ENCODE measurements around the gene ARHGDIB. TPM values are rescaled to one million over a fixed set of nuclear protein-coding genes. Genes with fewer than 3 reads are reported as not detected.
A peak's percentile ranks its signal among the peaks of the same experiment; 100 is the strongest.

ARHGDIB gene
- total and polyA plus RNA-seq, 12 donors = 28.3 to 196 (median 137) TPM

GRCh38 chr12:14956024-14956891 lies 5.1 kb downstream of the ARHGDIB start:
- TF ChIP-seq CTCF (IDR thresholded peaks at IDR 0.05) = no peak
- no peak for TF ChIP-seq POLR2A (IDR thresholded peaks at IDR 0.05)
- H3K9me3 ChIP-seq (replicated peaks in 1 of 3) = no peaks in the 10 kb centered on the region
- no peaks in the 10 kb centered on the region for H3K27me3 ChIP-seq
- H3K36me3 ChIP-seq (replicated peaks in 1 of 2) = no peaks in the 10 kb centered on the region
- no peak overlapping the region for H3K4me3 ChIP-seq
- no peak overlapping the region for H3K27ac ChIP-seq
- 68 to 78% (median 76%) methylated on average over 9 of the region's 9 CpGs for WGBS, 4 donors
- H3K4me1 ChIP-seq (replicated peaks in 1 of 2) = peaks cover 0 to 36% of the 10 kb centered on the region in 2 donors
- DNase-seq = no peak
- intact Hi-C loops (cut with DNase I) = no loop called here

- no peak for DNase-seq
- TF ChIP-seq CTCF (IDR thresholded peaks at IDR 0.05) = no peak
- no peak for TF ChIP-seq POLR2A (IDR thresholded peaks at IDR 0.05)
- WGBS, 4 donors = 80 to 90% (median 81%) methylated on average over 4 of the region's 4 CpGs
- Histone ChIP-seq H3K4me3 (no peak overlapping the region), H3K27me3 (no peaks in the 10 kb centered on the region), H3K27ac (peak overlapping the region in 1 of 5 donors; percentile 2), H3K36me3 (replicated peaks in 1 of 2) (no peaks in the 10 kb centered on the region), H3K4me1 (replicated peaks in 1 of 2) (peaks cover 0 to 50% of the 10 kb centered on the region in 2 donors), H3K9me3 (replicated peaks in 1 of 3) (no peaks in the 10 kb centered on the region)
- intact Hi-C loops (cut with DNase I) = no loop called here
Measured at GRCh38 chr12:14954269-14954668, 7.1 kb downstream of the ARHGDIB start.

GRCh38 chr12:14953752-14954151 lies 7.6 kb downstream of the ARHGDIB start:
- H3K4me1 ChIP-seq (replicated peaks in 1 of 2) = peaks cover 0 to 55% of the 10 kb centered on the region in 2 donors
- intact Hi-C loops (cut with DNase I) = no loop called here
- TF ChIP-seq POLR2A (IDR thresholded peaks at IDR 0.05) (no peak), CTCF (IDR thresholded peaks at IDR 0.05) (no peak)
- H3K36me3 ChIP-seq (replicated peaks in 1 of 2) = no peaks in the 10 kb centered on the region
- H3K27me3 ChIP-seq = no peaks in the 10 kb centered on the region
- no peak for DNase-seq
- 75 to 95% (median 88%) methylated on average over 1 of the region's 1 CpG for WGBS, 4 donors
- H3K27ac ChIP-seq = peak overlapping the region in 1 of 5 donors; percentile 2
- H3K4me3 ChIP-seq = no peak overlapping the region
- H3K9me3 ChIP-seq (replicated peaks in 1 of 3) = no peaks in the 10 kb centered on the region

GRCh38 chr12:14952299-14952921 lies 9.0 kb downstream of the ARHGDIB start:
- whole genome bisulfite sequencing, 4 donors = 51 to 62% (median 58%) methylated on average over 7 of the region's 7 CpGs
- peak overlapping the region in 2 of 5 donors; percentile 51 to 56 for H3K27ac ChIP-seq
- TF ChIP-seq POLR2A (IDR thresholded peaks at IDR 0.05) (no peak), CTCF (IDR thresholded peaks at IDR 0.05) (no peak)
- intact Hi-C loops (cut with DNase I) = no loop called here
- peaks cover 0 to 2% of the 10 kb centered on the region in 2 donors for H3K36me3 ChIP-seq (replicated peaks in 1 of 2)
- H3K4me3 ChIP-seq = no peak overlapping the region
- H3K9me3 ChIP-seq (replicated peaks in 1 of 3) = no peaks in the 10 kb centered on the region
- no peaks in the 10 kb centered on the region for H3K27me3 ChIP-seq
- peaks cover 0 to 54% of the 10 kb centered on the region in 2 donors for H3K4me1 ChIP-seq (replicated peaks in 1 of 2)
- peak in 1 of 7 donors; percentile 28 for DNase-seq

All from adrenal gland (tissue), 12 donors.